H7 (cell line): ENCODE results near the gene MOSPD3. TPM values are rescaled to one million over a fixed set of nuclear protein-coding genes. Genes with fewer than 3 reads are reported as not detected.

Source experiments
- DNase-seq: peaks from one replicate; pipeline ENCODE4 v3.0.0; 2012
- H3K27me3 ChIP-seq: 2 replicates; pipeline ENCODE4 v1.6.0; 2011; ENCODE audit warnings: mild to moderate bottlenecking, low read length; ENCODE audit not compliant: control insufficient read depth, insufficient read depth
- H3K36me3 ChIP-seq: replicated peaks from 2 replicates; pipeline ENCODE4 v1.5.1; 2011; ENCODE audit warnings: low read length; ENCODE audit not compliant: control insufficient read depth, insufficient read depth
- H3K4me3 ChIP-seq: 2 replicates; pipeline ENCODE4 v1.5.1; 2011; ENCODE audit warnings: low read depth, mild to moderate bottlenecking, control low read depth, low read length, moderate library complexity; ENCODE audit not compliant: insufficient read depth
- total RNA-seq: library from RNA; depleted of rRNA; stranded (reverse); fragments of >200 nt; shearing (Covaris generic); gene quantifications from 2 replicates; pipeline ENCODE4 v1.2.3, GENCODE V29; 2014

Gene MOSPD3
- total RNA-seq, 1 experiment from 2014 or later, result 21.8 TPM

GRCh38 chr7:100620239-100620638 is 7.9 kb downstream of the MOSPD3 start:
- DNase-seq, result no peak
- no peaks in the 10 kb centered on the region for H3K27me3 ChIP-seq
- H3K4me3 ChIP-seq, result no peak overlapping the region
- H3K36me3 ChIP-seq, result no peaks in the 10 kb centered on the region

GRCh38 chr7:100620804-100621203 is 8.5 kb downstream of the MOSPD3 start:
- no peak overlapping the region for H3K4me3 ChIP-seq
- DNase-seq, result no peak
- H3K36me3 ChIP-seq, result no peaks in the 10 kb centered on the region
- H3K27me3 ChIP-seq, result peaks cover 1% of the 10 kb centered on the region

GRCh38 chr7:100621554-100621953 is 9.2 kb downstream of the MOSPD3 start:
- Histone ChIP-seq H3K4me3 (no peak overlapping the region), H3K27me3 (peaks cover 6% of the 10 kb centered on the region), H3K36me3 (no peaks in the 10 kb centered on the region)
- DNase-seq, result peak; percentile 15

DNA sequence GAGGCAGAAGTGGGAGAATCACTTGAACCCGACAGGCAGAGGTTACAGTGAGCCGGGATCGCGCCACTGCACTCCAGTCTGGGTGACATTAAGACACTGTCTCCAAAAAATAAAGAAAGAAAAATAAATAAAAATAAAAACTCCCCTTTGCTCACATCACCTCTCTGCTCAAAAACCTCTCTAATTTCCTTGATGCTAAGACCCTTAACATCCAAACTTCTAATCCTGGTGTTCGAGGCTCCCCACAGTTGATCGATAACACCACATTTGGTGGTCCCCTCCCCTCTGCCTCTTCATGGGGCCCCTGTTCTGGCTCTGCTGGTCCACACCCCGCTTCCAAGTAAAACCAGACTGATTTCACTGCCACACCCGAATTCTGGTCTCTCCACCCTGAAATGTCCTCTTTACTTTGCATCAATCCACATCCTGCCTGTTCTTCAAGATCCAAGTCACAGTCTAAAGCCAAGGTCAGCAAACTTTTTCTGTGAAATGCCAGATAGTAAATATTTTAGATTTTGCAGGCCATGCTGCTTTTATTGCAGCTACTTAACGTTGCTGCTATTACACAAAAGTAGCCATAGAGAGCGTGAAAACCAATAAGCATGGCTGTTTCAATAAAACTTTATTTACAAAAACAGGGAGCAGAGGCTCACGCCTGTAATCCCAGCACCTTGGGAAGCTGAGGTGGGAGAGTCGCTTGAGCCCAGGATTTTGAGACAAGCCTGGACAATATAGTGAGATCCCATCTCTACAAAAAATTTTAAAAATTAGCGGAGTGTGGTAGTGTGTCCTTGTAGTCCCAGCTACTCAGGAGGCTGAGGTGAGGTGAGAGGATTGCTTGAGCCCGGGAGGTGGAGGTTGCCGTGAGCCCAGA is 11.8 kb downstream of the MOSPD3 start:
- no peak overlapping the region for H3K4me3 ChIP-seq
- DNase-seq, result no peak
- H3K27me3 ChIP-seq, result peaks cover 9% of the 10 kb centered on the region
- no peaks in the 10 kb centered on the region for H3K36me3 ChIP-seq

GRCh38 chr7:100626055-100626454 is 13.7 kb downstream of the MOSPD3 start:
- Histone ChIP-seq H3K4me3 (peak overlapping the region; percentile 35), H3K27me3 (peaks cover 9% of the 10 kb centered on the region), H3K36me3 (no peaks in the 10 kb centered on the region)
- DNase-seq, result no peak

DNA sequence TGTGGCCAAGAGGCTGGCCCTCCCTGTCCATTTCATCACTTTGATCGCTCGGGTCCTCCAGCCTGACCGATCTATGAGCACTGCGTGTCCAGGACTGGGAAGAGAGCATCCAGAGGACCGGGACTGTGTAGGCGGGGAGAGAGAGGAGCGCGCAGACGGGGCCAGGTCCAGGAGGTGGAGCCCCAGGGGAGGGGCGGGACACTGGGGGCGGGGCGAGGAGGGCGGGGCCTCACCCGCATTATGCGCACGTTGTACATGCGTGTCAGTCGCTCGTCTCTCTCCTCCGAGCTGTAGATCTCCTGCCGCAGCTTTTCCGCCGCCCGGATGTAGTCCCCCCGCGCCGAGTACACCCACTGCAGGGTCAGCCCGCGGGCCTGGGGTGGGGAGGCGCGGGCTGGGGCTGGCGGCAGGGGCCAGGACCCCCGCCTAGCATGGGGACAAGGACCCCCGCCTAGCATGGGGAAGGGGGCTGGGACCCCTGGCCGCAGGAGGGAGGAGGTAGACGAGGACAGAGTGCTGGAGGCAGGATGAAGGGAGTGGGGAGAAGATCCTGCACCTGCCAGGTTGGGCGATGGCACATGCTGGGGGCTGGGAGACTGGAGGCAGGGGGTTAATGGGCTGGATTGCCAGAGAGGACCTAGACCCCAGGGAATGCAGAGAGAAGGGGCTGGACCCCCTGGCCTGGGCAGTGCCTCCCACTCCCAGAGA is 14.3 kb downstream of the MOSPD3 start:
- Histone ChIP-seq H3K4me3 (peak overlapping the region; percentile 35), H3K27me3 (peaks cover 10% of the 10 kb centered on the region)
- DNase-seq, result peak; percentile 99

DNA sequence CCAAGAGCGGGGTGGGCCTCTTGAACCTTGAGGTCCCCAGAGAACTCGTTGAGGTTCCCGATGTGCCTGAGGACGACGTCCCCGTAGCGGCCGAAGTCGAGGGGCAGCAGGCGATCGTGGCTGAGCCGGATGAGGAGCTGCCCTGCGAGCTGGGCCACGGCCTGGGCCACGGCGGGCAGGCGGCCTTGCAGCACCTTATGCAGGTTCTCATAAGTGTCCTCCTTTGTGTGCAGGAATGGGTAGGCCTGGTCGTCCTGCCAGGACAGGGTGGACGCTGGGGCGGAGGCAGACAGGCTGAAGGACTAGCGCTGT is 14.9 kb downstream of the MOSPD3 start:
- DNase-seq, result no peak
- peak overlapping the region; percentile 35 for H3K4me3 ChIP-seq
- peaks cover 14% of the 10 kb centered on the region for H3K27me3 ChIP-seq
- no peaks in the 10 kb centered on the region for H3K36me3 ChIP-seq

More for the DNA sequence above, 14.3 kb downstream of the MOSPD3 start:
- no peaks in the 10 kb centered on the region for H3K36me3 ChIP-seq

DNA sequence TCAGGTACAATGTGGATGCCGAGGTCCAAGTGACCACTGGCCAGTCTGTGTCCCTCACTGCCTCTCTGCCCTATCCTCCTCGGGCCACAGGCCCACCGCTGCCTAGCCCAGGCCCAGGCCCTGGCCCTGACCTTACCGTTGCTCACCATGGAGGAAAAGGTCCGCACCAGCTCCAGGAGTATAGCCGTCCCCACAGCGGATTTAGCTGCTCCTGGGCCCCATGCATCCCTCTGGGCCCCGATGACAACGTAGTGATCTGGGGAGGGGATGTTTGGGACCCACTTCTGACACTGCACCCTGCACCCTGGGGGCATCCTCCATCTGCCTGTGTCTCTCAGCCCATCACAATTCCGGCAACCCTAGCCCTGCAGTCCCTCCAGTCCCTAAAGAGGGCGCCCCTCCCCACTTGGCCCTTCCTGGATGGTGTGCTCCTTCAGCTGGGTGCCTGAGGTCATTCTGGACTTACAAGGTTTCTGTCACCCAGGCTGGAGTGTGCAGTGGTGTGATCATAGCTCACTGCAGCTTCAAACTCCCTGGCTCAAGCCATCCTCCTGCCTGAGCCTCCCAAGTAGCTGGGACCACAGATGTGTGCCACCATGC is 16.9 kb downstream of the MOSPD3 start:
- H3K27me3 ChIP-seq, result peaks cover 27% of the 10 kb centered on the region
- no peaks in the 10 kb centered on the region for H3K36me3 ChIP-seq
- H3K4me3 ChIP-seq, result no peak overlapping the region
- peak; percentile 94 for DNase-seq

DNA sequence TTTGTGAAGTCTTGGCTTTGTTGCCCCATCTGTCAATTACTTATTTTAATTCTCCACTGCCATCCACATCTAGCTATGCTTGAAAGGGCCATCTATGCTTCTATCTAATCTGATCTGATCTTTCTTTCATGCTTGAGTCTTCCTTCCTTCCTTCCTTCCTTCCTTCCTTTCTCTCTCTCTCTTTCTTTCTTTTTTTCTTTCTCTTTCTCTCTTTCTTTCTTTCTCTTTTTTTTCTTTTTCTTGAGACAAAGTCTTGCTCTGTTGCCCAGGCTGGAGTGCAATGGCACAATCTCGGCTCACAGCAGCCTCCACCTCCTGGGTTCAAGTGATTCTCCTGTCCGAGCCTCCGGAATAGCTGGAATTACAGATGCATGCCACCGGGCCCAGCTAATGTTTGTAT is 17.7 kb downstream of the MOSPD3 start:
- Histone ChIP-seq H3K36me3 (no peaks in the 10 kb centered on the region), H3K4me3 (no peak overlapping the region), H3K27me3 (peaks cover 27% of the 10 kb centered on the region)
- DNase-seq, result no peak

- Histone ChIP-seq H3K36me3 (no peaks in the 10 kb centered on the region), H3K27me3 (peaks cover 18% of the 10 kb centered on the region), H3K4me3 (peak overlapping the region; percentile 70)
- peak; percentile 88 for DNase-seq
These were observed 20.8 kb downstream of the MOSPD3 start for GRCh38 chr7:100632951-100633717.

- no peaks in the 10 kb centered on the region for H3K36me3 ChIP-seq
- no peak overlapping the region for H3K4me3 ChIP-seq
- DNase-seq, result no peak
- no peaks in the 10 kb centered on the region; the same call in 1 of the 2 replicates for H3K27me3 ChIP-seq
These were observed 27.7 kb downstream of the MOSPD3 start for GRCh38 chr7:100639995-100640516.

DNA sequence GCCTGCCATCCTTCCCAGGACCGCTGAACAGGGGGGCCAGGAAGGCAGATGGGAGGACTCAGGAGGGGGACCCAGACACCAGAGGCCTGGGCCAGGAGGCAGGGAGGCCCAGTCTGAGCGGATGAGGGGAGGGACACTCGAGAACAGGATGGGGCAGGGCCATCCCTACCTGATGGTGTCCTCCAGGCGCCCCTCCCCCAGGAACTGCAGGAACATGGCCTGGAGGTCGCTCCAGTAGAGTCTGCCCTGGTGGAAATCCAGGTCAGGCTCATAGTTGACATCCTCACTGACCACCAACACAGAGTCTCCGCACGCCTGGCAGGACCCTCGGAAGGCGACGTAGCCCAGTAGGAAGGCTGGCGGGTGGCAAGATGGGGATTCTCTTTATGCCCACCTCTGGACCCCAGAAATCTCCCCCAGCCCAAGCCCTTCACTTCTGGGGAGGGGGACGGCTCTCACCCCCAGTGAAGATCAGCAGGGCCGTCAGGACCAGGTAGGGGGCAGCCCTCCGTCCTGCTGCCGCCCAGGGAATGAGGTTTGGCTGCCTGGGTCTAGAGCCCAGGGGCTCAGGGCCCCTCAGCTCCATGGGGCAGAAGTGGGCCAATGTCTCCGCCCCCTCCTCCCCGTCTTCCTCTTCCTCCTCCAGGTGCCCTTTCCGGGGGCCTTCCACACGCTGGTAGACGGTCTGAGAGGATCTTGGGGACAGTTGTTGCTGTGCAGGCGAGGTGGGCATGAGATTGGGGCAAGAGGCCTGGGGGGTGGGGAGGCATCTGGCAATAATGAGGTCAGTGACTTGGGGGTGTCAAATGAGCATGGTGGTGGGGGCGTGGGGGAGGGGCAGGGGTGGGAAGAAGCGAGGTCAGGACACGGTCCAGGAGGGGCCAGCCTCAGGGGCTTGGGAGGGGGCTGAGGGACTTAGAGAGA is 28.4 kb downstream of the MOSPD3 start:
- Histone ChIP-seq H3K4me3 (no peak overlapping the region), H3K27me3 (no peaks in the 10 kb centered on the region; the same call in 1 of the 2 replicates), H3K36me3 (no peaks in the 10 kb centered on the region)
- peak; percentile 65 for DNase-seq

DNA sequence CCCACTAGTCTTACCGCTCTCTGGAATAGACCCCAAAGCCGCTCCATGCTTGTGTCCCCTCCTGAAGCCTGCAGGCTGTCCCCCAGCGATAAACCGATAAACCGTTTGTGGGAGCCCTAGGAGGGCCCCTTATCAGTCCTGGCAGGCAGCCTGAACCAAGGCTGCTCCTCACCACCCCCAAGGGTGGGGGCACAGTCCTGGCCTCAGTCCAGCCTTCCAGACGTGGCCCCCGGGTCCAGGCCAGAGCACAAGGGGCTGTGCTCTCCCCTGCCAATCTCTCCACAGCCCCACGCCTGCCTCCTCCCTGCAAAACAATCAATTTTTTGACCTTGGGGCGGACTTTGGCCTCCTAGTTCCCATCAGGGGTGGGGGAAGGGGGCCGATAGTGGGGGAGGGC is 29.1 kb downstream of the MOSPD3 start, which contains the start of gene TFR2:
Gene TFR2, minus strand, starts transcription at position 90 of the 397 bp plus-strand sequence. Its CDS starts 43 bp downstream, at position 47.
- H3K4me3 ChIP-seq, result no peak within 1 kb of the TSS
- no peaks in the 10 kb centered on the region for H3K36me3 ChIP-seq
- H3K27me3 ChIP-seq, result no peaks in the 10 kb centered on the region; the same call in 1 of the 2 replicates
- peak; percentile 46 for DNase-seq
